ENCODE data around the gene RAET1L.
"Not testable (repeated sequence)": the region's sequence is repeated elsewhere in the genome, so short reads cannot be mapped to it uniquely, and the experiment has no call there.

The RAET1L gene

GRCh38 chr6:150025201-150025917 is at the start of gene RAET1L:
Gene RAET1L, minus strand, starts transcription at chr6:150025532. Its CDS starts 61 bp downstream, at chr6:150025471.
- no peak for DNase-seq

GRCh38 chr6:150075034-150075421 is 49.7 kb upstream of the RAET1L start:
- no peak for DNase-seq

DNA sequence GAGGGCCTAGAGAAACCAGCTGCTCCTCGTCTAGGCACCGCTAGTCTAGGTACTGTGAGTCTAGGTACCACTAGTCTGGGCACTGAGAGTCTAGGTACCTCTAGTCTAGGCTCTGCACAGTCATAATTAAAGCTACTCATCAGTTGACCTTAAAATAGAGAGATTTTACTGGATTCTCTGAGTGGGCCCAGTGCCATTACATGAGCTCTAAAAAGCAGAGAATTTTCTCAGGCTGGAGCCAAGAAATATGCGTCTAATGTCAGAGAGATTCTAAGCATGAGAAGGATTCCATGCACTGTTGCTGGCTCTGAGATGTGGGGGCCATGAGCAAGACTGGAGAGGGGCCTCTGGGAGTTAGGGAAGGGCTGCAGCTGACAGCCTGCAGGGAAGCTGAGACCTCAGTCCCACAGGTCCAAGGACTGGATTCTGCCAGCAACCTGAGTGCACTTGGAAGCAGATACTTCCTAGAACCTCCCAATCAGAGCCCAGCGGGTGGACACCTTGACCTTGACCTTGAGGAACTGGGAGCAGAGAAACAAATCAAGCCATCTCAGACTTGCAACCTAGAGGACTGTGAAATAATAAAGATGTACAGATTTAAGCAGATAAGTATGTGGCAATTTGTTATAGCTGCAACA is 49.2 kb upstream of the RAET1L start:
- DNase-seq: not testable (repeated sequence)

DNA sequence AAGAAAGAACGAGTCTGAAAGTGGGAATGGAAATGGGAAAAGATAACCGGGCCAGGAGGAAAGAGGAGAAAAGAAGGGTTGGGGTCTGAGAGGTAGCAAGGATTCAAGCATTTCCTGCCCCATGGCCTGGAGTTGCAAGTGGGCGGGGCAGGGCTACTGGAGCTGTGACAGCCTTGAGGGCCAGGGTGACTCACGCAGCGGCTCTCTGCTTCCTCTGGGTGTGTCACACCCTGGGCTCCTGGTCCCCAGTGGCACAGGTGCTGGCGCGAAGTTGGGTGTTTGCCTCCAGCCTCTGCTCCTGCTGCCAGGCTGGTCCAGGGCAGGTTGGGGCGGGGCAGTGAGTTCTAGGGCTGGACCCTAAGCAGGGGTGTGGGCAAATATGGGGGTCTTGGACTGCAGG is 46.9 kb upstream of the RAET1L start:
- DNase-seq: no peak

DNA sequence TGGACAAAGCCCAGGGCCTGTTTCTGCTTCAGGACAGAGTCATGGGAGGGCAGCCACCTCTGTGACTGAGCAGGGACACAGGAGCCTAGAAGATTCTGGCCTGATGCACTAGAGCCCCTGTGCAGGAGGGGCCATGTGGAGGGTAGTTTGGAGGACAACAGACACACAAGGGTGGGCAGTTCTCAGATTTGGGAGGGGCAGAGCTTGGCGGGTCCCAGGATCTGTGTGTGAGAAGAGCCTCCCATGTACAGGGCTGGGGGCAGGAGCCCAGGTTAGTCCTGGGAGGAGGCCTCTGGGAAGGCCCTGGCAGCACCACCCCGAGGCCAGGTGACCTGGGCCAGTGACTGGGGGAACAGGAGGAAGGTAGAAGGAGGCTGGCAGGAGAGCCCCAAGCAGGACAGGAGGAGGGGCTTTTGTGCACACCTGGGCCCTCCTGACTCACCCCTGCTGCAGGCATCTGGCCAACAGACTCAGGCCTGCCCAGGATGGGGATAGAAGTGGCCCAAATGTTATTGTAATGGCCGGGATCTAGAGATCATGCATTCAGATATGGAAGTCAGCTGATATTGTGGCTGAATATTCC is 45.0 kb upstream of the RAET1L start:
- DNase-seq: no peak

DNA sequence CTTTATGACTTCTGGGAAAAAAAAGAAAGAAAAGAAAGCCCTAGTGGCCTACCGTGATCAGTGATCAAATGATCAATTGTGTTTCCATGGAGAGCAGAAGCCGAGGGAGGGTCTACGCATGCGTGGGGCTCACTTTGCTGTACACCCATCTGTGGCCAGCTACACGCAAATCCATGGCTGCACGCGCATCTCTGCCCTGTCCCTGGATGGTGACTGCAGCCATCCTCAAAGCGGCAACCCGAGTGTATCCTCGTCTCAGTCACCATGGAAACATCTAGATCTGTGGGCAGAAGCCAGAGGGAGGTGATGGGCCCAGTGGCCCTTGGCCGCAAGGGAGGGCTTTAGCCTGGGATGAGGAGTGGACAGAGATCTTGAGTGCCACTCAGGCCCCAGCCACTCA is 44.4 kb upstream of the RAET1L start:
- no peak for DNase-seq

GRCh38 chr6:150068720-150069648 is 43.7 kb upstream of the RAET1L start, which contains the start of gene ULBP3:
Gene ULBP3, minus strand, starts transcription at chr6:150069121. Its CDS starts 55 bp downstream, at chr6:150069066.
- peak; percentile 55 to 66 for DNase-seq

DNA sequence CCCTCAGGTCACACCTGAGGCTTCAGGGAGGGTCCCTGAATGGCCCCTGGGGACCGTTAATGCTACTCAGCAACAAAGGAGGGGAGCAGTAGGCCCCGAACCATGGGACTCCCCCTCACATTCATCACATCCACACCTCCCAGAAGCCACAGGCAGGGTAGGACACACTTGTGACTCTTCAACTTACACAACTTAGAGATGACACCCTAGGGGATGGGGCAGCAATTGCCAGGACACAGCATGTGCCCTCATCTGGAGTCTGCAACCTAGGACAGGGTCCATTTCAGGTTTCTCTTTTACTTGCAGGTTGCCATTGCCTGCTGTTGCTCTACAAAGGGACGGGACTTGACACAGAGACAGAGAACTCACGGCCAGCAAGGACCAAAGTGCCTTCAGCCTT is 42.8 kb upstream of the RAET1L start:
- DNase-seq: no peak

DNA sequence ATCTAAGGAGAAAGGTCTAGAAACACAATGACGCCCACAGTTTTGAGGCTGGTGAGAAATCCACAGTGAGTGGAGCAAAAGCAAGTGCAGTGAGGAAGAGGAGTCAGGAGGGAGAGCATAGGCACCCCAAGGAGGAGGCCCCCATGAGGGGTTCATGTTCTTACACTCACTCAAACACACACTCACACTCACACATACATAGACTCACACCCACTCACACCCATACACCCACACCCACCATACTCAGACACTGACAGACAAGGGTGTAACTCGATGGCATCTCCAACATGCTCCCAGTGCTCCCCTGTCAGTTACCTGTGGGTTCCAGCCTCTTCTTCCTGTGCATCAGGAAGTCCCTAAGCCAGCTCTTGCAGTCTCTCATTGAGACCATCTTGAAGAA is 39.8 kb upstream of the RAET1L start:
- DNase-seq: no peak

GRCh38 chr6:150063640-150064039 is 38.3 kb upstream of the RAET1L start:
- no peak for DNase-seq

GRCh38 chr6:150059973-150060372 is 34.6 kb upstream of the RAET1L start:
- DNase-seq: not testable (repeated sequence)

- DNase-seq: no peak
Observed at GRCh38 chr6:150058986-150059385, 33.7 kb upstream of the RAET1L start.

DNA sequence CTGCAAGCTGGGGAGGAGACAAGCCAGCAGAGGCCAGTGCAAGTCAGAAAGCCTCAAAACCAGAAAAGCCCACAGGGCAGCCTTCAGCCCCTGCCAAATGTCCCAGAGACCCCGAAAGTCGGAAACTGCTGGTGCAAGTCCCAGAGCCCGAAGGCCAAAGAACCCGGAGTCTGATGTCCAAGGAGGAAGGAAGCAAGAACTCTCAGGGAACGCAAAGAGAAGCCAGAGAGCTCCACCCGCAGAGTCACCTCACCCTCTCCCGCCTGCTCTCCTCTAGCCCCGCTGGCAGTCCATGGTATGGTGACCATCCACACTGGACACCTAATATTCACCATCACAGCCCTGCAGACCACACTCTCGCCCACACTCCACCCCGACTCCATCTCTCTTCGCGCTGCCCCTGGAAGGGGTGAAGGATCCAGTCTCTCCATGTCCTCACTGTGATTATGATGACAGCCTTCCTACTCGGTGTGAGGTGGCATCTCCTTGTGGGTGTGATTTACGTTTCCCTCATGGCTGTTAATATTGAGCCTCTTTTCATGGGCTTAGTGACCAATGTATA is 33.0 kb upstream of the RAET1L start:
- no peak for DNase-seq

DNA sequence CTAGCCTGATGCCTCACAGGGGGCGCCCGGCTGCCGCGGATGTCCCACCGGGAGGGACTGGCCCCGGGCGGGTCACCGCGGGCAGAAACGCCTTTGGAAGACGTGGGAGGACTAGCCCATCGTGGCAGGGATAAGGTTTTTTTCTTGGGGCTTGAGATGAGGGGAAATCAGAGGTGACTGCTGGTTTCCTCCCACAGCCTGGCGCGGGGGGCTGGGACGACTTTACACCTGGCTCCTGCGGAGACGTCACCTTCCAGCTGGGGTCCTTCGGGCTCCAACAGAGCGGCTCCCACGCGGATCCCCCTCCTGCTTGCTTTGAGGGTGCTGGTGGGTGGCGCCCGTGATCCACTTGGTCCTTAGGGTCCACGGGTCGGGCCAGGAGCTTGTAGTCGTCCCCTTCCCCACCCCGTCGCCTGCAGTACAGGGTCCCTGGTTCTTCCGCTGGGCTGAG is 32.2 kb upstream of the RAET1L start:
- no peak for DNase-seq

- no peak for DNase-seq
Observed at GRCh38 chr6:150056916-150057315, 31.6 kb upstream of the RAET1L start.

- no peak for DNase-seq
Observed at GRCh38 chr6:150056156-150056555, 30.8 kb upstream of the RAET1L start.

- no peak for DNase-seq
Observed at GRCh38 chr6:150055131-150055530, 29.8 kb upstream of the RAET1L start.

DNA sequence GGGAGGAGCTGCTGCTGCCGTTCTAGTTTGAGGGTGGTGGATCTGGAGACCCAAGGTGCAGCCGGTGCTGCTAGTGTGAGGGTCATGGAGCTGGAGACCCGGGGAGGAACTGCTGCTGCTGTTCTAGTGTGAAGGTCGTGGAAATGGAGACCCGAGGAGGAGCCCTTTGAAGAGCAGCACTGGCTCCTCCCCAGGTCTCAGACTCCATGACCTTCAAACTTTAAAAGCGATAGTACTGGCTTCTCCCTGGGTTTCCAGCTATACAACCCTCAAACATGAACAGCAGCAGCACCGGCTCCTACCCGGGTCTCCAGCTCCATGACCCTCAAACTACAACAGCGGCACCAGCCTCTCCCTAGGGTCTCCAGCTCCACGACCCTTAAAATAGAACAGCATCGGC is 28.1 kb upstream of the RAET1L start:
- DNase-seq: no peak

- no peak for DNase-seq
Observed at GRCh38 chr6:150050846-150051245, 25.5 kb upstream of the RAET1L start.

GRCh38 chr6:150048099-150048498 is 22.8 kb upstream of the RAET1L start:
- no peak for DNase-seq

GRCh38 chr6:150046943-150047342 is 21.6 kb upstream of the RAET1L start:
- DNase-seq: no peak

DNA sequence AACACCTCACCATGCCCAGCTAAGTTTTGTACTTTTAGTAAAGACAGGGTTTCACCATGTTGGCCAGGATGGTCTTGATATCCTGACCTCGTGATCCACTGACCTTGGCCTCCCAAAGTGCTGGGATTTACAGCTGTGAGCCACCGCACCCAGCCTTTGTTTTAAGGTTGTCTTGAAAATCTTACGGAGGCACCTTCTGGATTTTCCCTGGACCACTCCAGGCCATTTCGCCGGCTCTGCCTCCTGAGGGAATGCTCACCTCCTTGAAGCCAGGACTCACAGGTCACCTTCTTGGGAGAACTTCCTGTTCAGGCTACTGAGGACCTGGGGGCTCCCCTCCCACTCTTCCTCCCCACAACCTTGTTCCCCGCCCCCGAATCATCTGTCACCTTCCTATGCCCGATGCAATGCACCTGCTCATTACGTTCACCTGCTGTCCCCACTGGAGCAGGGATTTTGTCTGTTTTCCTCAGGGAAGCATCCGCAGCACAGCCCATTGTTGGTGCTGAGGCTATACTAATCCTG is 19.4 kb upstream of the RAET1L start:
- no peak for DNase-seq

Measured in NCI-H2081 (cell line).